Stimulated activated CD4-positive, alpha-beta T cell treated with anti-CD3 and anti-CD28 coated beads, Interleukin-15, amount 100 ng/mL, for 24 hours (primary cell): ENCODE data around the gene C1orf210.
A peak's percentile ranks its signal among the peaks of the same experiment; 100 is the strongest.

Experiments used
- DNase-seq: peaks from one replicate; pipeline ENCODE4 v3.0.0-alpha.2; 2020

The C1orf210 gene

DNA sequence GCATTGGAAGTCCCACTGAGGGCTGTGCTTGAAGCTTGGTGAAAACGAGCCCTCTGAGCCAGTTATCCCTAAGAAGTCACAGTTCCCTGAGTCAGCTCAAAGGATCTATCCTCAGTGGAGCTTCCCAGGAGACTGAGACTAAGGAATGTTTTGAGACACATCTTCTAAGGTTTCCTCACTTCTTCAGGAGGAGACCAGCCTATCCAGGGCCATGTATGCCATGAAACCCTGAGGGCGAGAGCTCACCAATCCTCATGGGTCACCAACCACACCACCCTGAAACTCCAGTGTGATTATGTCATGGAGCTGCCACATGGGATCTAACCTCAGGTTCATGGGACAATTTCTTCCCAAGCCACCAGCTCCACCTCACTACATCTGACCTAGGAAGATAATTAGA is 7.8 kb upstream of the C1orf210 start:
- no peak for DNase-seq

- DNase-seq, result no peak
Measured at GRCh38 chr1:43292679-43293078, 7.3 kb upstream of the C1orf210 start.

DNA sequence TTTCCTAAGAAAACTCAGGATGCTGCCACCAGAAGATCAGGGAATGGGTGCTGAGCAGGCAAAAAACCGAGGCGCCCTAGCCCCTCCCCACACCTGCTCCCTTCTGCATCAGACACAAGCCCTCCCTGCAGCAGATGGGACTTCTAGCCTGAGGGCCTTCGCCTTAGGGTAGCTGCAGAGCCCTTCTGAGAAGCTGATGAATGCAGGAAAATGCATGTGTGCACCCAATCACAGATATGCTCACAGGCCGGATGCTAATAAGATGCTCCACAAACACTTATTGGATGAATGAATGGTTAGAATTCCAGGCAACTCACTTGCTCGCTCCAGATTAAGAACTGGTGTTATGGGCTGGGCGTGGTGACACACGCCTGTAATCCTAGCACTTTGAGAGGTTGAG is 6.8 kb upstream of the C1orf210 start:
- no peak for DNase-seq

- DNase-seq, result no peak
Measured at GRCh38 chr1:43288785-43289706, 3.7 kb upstream of the C1orf210 start.

DNA sequence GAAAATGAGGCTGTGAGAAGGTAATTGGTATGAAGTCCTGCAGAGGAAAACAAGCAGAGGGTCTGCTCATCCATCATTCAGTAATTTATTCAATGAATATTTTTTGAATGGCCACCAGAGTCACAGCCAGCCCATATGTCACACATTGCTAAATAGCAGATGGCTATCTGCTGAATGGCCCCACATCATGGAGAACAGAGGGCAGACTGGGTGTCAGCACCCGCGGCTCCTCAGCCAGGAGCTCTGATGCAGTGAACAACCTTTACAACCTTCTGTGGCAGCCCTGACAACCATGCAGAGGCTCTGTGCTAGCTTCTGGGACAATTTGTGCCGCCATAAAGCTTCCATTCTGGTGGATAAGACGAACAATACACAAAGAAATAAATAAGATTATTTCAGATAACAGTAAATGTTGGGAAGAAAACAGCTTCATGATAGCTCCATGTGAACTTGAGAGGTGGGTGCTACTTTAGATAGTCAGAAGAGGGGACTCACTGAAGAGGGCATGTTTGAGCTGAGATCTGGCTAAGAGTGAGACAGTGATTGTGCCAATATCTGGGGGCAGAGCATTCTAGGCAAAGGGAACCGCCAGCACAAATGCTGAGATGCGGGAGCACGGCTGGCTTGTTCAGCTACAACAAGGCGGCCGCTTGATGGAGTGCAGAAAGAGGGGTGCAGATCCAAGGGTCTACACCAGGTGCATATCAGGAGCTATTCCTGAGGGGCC is 2.8 kb upstream of the C1orf210 start:
- no peak for DNase-seq

- DNase-seq, result no peak
Measured at GRCh38 chr1:43286533-43286932, 1.2 kb upstream of the C1orf210 start.

DNA sequence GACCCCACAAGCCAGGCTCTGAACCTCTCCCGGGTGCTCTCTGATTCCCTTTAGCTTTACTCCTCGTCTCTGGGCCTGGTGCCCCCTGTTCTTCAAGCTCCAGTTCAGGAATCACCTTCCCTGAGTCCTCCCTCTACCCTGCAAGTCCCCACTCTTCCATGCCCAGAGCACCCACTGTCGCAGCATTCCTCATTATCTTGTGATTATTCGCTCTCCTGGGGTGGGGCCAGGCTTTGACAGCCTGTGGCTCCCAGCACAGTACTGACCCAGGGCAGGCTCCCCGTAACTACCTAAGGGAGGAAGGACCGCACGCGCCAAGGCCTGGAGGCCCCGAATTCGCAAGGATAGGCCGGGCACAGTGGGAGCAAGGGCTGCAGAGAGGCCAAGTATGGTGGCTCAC is 734 bp upstream of the C1orf210 start:
- DNase-seq, result no peak

DNA sequence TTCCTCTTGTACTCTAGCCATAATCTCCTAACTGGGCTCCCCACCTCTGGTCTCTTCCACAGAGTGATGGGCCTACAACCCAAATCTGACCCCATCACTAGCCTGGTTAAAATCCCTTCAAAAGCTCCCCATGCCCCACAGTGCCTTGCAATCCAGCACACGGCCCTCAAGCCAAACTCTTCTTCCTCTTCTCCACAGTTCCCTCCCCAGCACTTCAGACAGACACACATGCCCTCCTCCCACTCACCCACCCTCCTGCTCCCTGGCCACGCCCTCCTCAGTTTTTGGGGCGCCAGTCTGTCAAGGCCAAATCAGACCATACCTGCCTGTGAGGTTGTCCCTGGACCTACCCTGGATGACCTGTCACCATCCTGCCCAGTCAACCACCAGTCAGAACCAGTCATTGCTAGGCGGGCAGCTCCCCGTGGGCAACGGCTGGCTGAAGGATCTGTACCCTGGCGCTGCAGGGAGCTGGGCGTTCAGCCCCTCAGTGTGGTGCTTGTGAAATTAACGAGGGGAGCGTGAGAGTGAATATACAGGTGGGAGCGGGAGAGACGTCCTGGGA is 753 bp downstream of the C1orf210 start:
- DNase-seq, result no peak

GRCh38 chr1:43284065-43284464 is 1.3 kb downstream of the C1orf210 start:
- no peak for DNase-seq

- DNase-seq, result no peak
Measured at GRCh38 chr1:43282220-43283195, 2.9 kb downstream of the C1orf210 start.

DNA sequence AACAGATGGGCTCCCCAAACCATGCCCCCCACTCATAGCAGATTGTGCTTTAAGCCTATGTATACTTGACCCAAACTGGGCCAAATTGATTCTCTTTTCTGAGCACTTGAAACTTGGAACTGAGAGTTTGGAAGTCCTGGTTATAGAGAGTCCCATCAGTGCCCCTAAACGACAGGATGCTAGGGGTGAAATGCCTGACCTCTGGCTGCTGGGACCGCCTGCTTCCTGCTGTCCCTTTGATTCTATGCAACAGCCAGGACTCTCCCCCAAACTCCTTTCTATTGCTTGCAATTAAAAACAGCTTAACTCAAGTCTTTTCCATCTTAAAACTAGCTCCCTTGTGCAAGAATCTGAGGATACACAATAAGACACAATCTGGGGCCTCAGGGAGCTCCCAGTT is 4.7 kb downstream of the C1orf210 start:
- no peak for DNase-seq

DNA sequence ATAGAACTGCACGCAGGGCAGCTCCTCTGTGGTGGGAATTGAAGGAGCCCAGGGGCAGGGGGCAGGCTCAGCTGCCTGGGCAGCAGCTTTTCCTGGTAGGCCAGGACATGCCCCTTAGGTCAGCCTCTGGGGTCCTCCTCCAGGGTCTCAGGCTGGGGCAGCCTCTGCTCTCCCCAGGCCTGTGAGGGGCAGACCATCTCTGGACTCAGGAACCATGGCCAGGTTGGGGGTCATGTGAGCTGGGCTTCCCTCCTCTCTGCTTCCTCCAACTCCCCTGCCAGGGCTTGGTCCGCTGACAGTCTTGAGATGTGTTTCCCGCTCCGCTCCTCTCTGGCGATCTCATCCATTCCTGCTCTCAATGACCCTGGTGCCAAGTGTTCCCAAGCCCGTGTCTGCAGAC is 5.7 kb downstream of the C1orf210 start:
- no peak for DNase-seq

DNA sequence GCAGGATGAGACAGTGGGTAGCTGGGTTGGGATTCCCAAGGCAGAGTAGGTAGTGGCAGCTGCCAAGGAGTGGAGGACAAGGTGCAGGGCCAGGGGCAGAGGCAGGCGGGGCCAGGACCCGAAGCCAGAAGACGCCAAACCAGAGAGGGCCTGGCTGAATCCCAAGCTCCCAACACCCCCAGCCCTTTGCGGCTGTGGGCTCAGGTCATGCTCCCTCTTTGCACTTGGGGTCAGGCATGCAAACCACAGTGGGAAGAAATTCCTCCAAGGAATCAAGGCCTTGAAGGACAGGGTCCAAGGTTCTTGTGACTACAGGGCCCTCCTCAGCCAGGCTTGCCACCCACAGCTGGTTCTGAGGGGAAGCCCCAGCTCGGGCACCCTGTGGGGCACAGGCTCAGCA is 6.2 kb downstream of the C1orf210 start:
- no peak for DNase-seq

DNA sequence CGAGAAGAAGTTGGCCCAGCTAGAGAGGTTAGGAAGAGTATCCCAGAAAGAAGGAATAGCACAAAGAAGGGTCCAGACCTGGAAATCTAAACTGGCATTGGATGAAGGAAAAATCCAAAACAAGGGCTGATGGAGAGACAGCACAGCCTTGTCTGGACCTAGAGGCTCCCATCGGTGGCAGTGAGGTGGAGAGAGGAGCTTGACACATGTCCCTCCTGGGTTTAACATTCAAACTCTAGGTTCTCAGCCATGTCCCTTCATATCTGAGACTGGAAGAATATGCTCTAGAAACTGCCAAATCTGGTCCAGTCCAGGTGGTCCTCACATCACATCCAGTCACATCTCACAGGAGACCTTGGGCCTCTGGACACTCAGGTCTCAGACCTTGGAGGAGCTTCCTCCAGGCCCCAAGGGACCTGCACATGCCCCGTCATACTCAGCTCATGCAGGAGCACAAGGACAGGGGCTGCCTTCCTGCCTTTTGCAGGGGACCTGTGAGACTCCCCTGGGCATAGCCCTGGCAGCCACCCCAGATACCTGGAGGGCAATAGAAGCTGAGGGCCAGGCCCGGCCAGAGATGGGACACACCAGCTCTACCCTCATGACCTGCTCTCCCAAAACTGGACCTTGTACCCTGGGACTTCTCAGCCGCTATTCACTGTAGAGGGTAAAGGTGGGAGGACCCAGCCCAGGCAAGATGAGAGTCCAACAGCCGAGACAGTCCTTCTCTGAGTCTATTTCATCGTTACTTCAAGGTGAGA is 8.1 kb downstream of the C1orf210 start:
- DNase-seq, result no peak

DNA sequence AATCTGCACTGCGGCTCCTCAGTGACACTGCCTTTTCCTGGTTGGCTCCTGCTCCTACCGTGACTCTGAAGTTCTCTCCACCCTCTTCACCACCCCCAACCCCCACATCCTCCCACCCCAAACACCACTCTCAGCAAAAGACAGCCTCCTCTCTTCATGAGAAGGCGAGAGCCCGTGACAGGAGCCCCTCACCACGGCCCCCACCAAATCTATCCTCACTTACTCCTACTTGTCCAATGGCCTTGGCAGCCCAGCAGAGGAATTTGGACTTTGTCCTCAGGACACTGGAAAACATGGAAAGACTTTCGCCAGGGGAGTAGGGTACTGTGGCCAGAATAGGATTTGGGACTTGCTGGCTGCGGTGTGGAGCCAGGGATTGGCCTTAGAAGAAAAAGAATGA is 8.7 kb downstream of the C1orf210 start:
- no peak for DNase-seq

- DNase-seq, result no peak
Measured at GRCh38 chr1:43275826-43276620, 9.4 kb downstream of the C1orf210 start.

- no peak for DNase-seq
Measured at GRCh38 chr1:43274804-43275180, 10.6 kb downstream of the C1orf210 start.

GRCh38 chr1:43274125-43274803 is 11.1 kb downstream of the C1orf210 start:
- peak; percentile 43 for DNase-seq

DNA sequence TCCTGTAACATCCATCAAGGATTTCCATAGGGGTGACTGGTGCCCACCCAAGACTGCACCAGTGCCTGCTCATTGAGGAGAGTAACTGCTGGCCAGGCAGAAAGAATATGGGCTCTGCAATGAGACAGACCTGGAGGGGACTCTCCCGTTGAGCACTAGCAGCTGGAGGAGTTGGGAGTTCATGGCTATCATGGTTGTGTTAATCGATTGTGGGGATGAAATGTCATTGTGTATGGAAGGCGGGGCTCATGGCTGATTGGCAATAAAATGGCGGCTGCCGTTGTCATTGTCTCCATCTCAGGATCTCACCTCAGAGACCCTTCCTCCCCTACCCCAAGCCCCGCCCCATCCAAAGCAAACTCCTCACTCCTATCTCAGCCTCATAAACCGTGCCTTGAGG is 11.7 kb downstream of the C1orf210 start:
- no peak for DNase-seq
